Duodenal mucosa (tissue), 2 donors: ENCODE results near the gene CTDSP2.

Source experiments
- H3K27ac ChIP-seq: one replicate; pipeline ENCODE4 v1.7.0; 2013; ENCODE audit warnings: low read depth, low read length
- H3K27me3 ChIP-seq, 2 donors: one replicate each; pipeline ENCODE4 v1.7.0; 2013; ENCODE audit warnings: low read length in 2 of 2, control low read depth in 1 of 2; ENCODE audit not compliant: insufficient read depth in 2 of 2, control insufficient read depth in 1 of 2
- H3K36me3 ChIP-seq, 2 donors: one replicate each; pipeline ENCODE4 v1.7.0; 2013; ENCODE audit warnings: low read length in 2 of 2, control low read depth in 1 of 2; ENCODE audit not compliant: insufficient read depth in 2 of 2, control insufficient read depth in 1 of 2
- H3K4me1 ChIP-seq, 2 donors: one replicate each; pipeline ENCODE4 v1.7.0; 2013; ENCODE audit warnings: low read length in 2 of 2, control low read depth in 1 of 2; ENCODE audit not compliant: insufficient read depth in 2 of 2, control insufficient read depth in 1 of 2
- H3K4me3 ChIP-seq, 2 donors: one replicate each; pipeline ENCODE4 v1.7.0; 2013; ENCODE audit warnings: low read length in 2 of 2, low read depth in 1 of 2
- H3K9ac ChIP-seq, 2 donors: one replicate each; pipeline ENCODE4 v1.7.0; 2013; ENCODE audit warnings: low read length in 2 of 2, low read depth in 1 of 2
- H3K9me3 ChIP-seq, 2 donors: one replicate each; pipeline ENCODE4 v1.7.0; 2013; ENCODE audit warnings: low read length in 2 of 2, control low read depth in 1 of 2; ENCODE audit not compliant: control insufficient read depth in 1 of 2

Gene CTDSP2

GRCh38 chr12:57844709-57845477 lies 1.6 kb downstream of the CTDSP2 start:
- H3K36me3 ChIP-seq: no peaks in the 10 kb centered on the region
- H3K27me3 ChIP-seq: no peaks in the 10 kb centered on the region
- peak overlapping the region; percentile 90 to 98 for H3K4me3 ChIP-seq
- no peaks in the 10 kb centered on the region for H3K9me3 ChIP-seq
- H3K4me1 ChIP-seq: peaks cover 41 to 51% of the 10 kb centered on the region in 2 donors
- H3K27ac ChIP-seq: peak overlapping the region; percentile 98
- H3K9ac ChIP-seq: peak overlapping the region; percentile 89 to 98

- no peak overlapping the region for H3K27ac ChIP-seq
- no peaks in the 10 kb centered on the region for H3K27me3 ChIP-seq
- H3K4me3 ChIP-seq: peak overlapping the region; percentile 51 to 53
- H3K9ac ChIP-seq: peak overlapping the region; percentile 8 to 47
- no peaks in the 10 kb centered on the region for H3K36me3 ChIP-seq
- H3K9me3 ChIP-seq: no peaks in the 10 kb centered on the region
- peaks cover 63 to 73% of the 10 kb centered on the region in 2 donors for H3K4me1 ChIP-seq
Observed at GRCh38 chr12:57842342-57843294, 3.9 kb downstream of the CTDSP2 start.

- H3K36me3 ChIP-seq: no peaks in the 10 kb centered on the region
- H3K9ac ChIP-seq: peak overlapping the region; percentile 6 to 13
- no peaks in the 10 kb centered on the region for H3K27me3 ChIP-seq
- H3K27ac ChIP-seq: no peak overlapping the region
- peaks cover 73 to 81% of the 10 kb centered on the region in 2 donors for H3K4me1 ChIP-seq
- no peaks in the 10 kb centered on the region for H3K9me3 ChIP-seq
- peak overlapping the region in 1 of 2 donors; percentile 12 for H3K4me3 ChIP-seq
Observed at GRCh38 chr12:57841445-57841844, 5.1 kb downstream of the CTDSP2 start.

GRCh38 chr12:57840726-57841125 lies 5.8 kb downstream of the CTDSP2 start:
- Histone ChIP-seq H3K4me1 (peaks cover 81 to 88% of the 10 kb centered on the region in 2 donors), H3K4me3 (peak overlapping the region in 1 of 2 donors; percentile 12), H3K27ac (no peak overlapping the region), H3K36me3 (no peaks in the 10 kb centered on the region), H3K9me3 (no peaks in the 10 kb centered on the region), H3K27me3 (no peaks in the 10 kb centered on the region), H3K9ac (peak overlapping the region in 1 of 2 donors; percentile 4)

- peak overlapping the region in 1 of 2 donors; percentile 21 for H3K9ac ChIP-seq
- H3K27ac ChIP-seq: no peak overlapping the region
- peak overlapping the region; percentile 9 to 12 for H3K4me3 ChIP-seq
- no peaks in the 10 kb centered on the region for H3K27me3 ChIP-seq
- H3K36me3 ChIP-seq: no peaks in the 10 kb centered on the region
- no peaks in the 10 kb centered on the region for H3K9me3 ChIP-seq
- peaks cover 86 to 94% of the 10 kb centered on the region in 2 donors for H3K4me1 ChIP-seq
Observed at GRCh38 chr12:57839996-57840395, 6.5 kb downstream of the CTDSP2 start.

GRCh38 chr12:57838594-57839302 lies 7.8 kb downstream of the CTDSP2 start:
- Histone ChIP-seq H3K9me3 (no peaks in the 10 kb centered on the region), H3K36me3 (no peaks in the 10 kb centered on the region), H3K27ac (peak overlapping the region; percentile 21), H3K27me3 (no peaks in the 10 kb centered on the region), H3K4me3 (peak overlapping the region; percentile 20 to 24), H3K4me1 (peaks cover 91 to 97% of the 10 kb centered on the region in 2 donors), H3K9ac (no peak overlapping the region)

- H3K4me3 ChIP-seq: peak overlapping the region in 1 of 2 donors; percentile 20
Observed at GRCh38 chr12:57837864-57838562, 8.5 kb downstream of the CTDSP2 start.

GRCh38 chr12:57836442-57837375 lies 9.8 kb downstream of the CTDSP2 start:
- Histone ChIP-seq H3K9ac (no peak overlapping the region), H3K27ac (no peak overlapping the region), H3K27me3 (no peaks in the 10 kb centered on the region), H3K9me3 (no peaks in the 10 kb centered on the region), H3K4me3 (peak overlapping the region; percentile 9 to 23), H3K36me3 (no peaks in the 10 kb centered on the region), H3K4me1 (peaks cover 88 to 96% of the 10 kb centered on the region in 2 donors)

More at GRCh38 chr12:57837864-57838562, 8.5 kb downstream of the CTDSP2 start:
- Histone ChIP-seq H3K36me3 (no peaks in the 10 kb centered on the region), H3K4me1 (peaks cover 93 to 97% of the 10 kb centered on the region in 2 donors), H3K9me3 (no peaks in the 10 kb centered on the region), H3K27me3 (no peaks in the 10 kb centered on the region), H3K27ac (peak overlapping the region; percentile 21), H3K9ac (peak overlapping the region in 1 of 2 donors; percentile 5)
